PFSK-1 (cell line): Measurements from ENCODE around the gene LIN9.

Source experiments
- FOXP2 ChIP-seq: optimal IDR thresholded peaks from 2 replicates; pipeline ENCODE3; 2011; ENCODE audit warnings: borderline replicate concordance, control low read depth, inconsistent platforms; ENCODE audit not compliant: insufficient read depth; ENCODE audit errors: extremely low read length, extremely low read depth
- POLR2AphosphoS5 ChIP-seq: IDR thresholded peaks from 2 replicates; pipeline ENCODE4 v1.6.1; 2012; ENCODE audit warnings: low read depth, mild to moderate bottlenecking, control low read depth, low read length, moderate library complexity
- REST ChIP-seq, 2 experiments: IDR thresholded peaks; 2 replicates each; pipeline versions ENCODE4 v1.6.1 to v1.8.0; 2011 to 2012; ENCODE audit warnings: low read depth in 2 of 2, low read length in 2 of 2, control low read depth in 1 of 2, inconsistent platforms in 1 of 2, mild to moderate bottlenecking in 1 of 2, moderate library complexity in 1 of 2; ENCODE audit not compliant: insufficient read depth in 1 of 2
- SIN3A ChIP-seq: IDR thresholded peaks from 2 replicates; pipeline ENCODE4 v1.6.1; 2012; ENCODE audit warnings: mild to moderate bottlenecking, low read length, moderate library complexity, borderline replicate concordance; ENCODE audit not compliant: insufficient read depth
- TAF1 ChIP-seq: IDR thresholded peaks from 2 replicates; pipeline ENCODE4 v1.6.1; 2012; ENCODE audit warnings: low read length, control low read depth, borderline replicate concordance; ENCODE audit not compliant: insufficient read depth

GRCh38 chr1:226357416-226357815, 48.5 kb upstream of the LIN9 start:
- TF ChIP-seq POLR2AphosphoS5 (no peak), REST (IDR thresholded peaks at IDR 0.05; ENCODE audit: insufficient read depth in 1 of 2, low read depth in 2 of 2, low read length in 2 of 2) (no peak), SIN3A (no peak), TAF1 (no peak), FOXP2 (no peak)
